ENCODE data around the gene SRSF10. TPM values are rescaled to one million over a fixed set of nuclear protein-coding genes. Genes with fewer than 3 reads are reported as not detected.

SRSF10 gene
- total and polyA plus RNA-seq, 9 of the 15 experiments (the other 6 are each of a cell fraction or from before 2014, with no cell fraction given), result 154 to 264 (median 205) TPM

GRCh38 chr1:24018611-24019580 is 38.8 kb upstream of the SRSF10 start (continued):
- TF ChIP-seq RREB1 (CRISPR knock-in tag; IDR thresholded peaks at IDR 0.05) (peak; percentile 66; the same call in 1 of the 2 replicates), ZHX1 (conservative IDR thresholded peaks at IDR 0.05; ENCODE audit: low read length) (no peak)

Measured in K562 (cell line).